ENCODE results near the gene FBXW9.

DNA sequence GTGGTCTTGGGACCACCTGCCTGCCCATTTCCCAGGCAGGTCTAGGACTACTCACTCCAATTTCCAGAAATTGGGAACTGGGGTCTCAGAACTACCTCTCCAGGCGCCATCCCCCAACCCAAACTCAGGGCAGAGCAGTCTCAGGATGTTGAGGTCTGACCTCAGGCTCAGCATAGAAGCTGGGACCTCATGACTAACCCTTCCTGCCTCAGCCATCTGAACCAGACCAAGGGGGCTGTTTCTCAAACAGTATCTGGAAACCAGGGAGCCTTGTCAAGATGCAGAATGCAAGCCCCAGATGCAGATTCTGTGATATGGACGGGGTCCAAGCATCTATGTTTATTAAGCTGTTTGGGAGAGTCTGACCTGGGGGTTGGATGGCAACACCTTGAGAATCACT, 1.3 kb downstream of the FBXW9 start:
- no peak for TF ChIP-seq POLR2A (IDR thresholded peaks at IDR 0.05)
- TF ChIP-seq, protein P1, sequence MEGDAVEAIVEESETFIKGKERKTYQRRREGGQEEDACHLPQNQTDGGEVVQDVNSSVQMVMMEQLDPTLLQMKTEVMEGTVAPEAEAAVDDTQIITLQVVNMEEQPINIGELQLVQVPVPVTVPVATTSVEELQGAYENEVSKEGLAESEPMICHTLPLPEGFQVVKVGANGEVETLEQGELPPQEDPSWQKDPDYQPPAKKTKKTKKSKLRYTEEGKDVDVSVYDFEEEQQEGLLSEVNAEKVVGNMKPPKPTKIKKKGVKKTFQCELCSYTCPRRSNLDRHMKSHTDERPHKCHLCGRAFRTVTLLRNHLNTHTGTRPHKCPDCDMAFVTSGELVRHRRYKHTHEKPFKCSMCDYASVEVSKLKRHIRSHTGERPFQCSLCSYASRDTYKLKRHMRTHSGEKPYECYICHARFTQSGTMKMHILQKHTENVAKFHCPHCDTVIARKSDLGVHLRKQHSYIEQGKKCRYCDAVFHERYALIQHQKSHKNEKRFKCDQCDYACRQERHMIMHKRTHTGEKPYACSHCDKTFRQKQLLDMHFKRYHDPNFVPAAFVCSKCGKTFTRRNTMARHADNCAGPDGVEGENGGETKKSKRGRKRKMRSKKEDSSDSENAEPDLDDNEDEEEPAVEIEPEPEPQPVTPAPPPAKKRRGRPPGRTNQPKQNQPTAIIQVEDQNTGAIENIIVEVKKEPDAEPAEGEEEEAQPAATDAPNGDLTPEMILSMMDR (IDR thresholded peaks at IDR 0.05), result no peak
